Right lobe of liver (tissue), 4 donors: ENCODE measurements around the gene CITED4.

Experiments
- CTCF ChIP-seq, 4 donors: fragments of 200-600 bp in 3 of 4; fragments of 450-650 bp in 1 of 4; IDR thresholded peaks; one replicate each; pipeline versions ENCODE4 v1.5.1 to v1.8.0; 2016 to 2022; ENCODE audit warnings: antibody characterized with exemption in 4 of 4, mild to moderate bottlenecking in 2 of 4
- POLR2A ChIP-seq: fragments of 450-650 bp; IDR thresholded peaks from one replicate; pipeline ENCODE4 v1.6.1; 2017; ENCODE audit warnings: antibody characterized with exemption, mild to moderate bottlenecking
- donor health status: DM: no; HTN: no; CAD: no.
- donor health status: DM: no; HTN: no; CAD: no.
- donor health status: DM: no; HTN: yes; CAD: no.

- no peak for TF ChIP-seq CTCF (IDR thresholded peaks at IDR 0.05)
- no peak for TF ChIP-seq POLR2A
Measured at GRCh38 chr1:40847023-40847745, 15.0 kb downstream of the CITED4 start.
